HG03457 (cell line): Measurements from ENCODE around the gene PTPN23.
"Not testable (repeated sequence)": the region's sequence is repeated elsewhere in the genome, so short reads cannot be mapped to it uniquely, and the experiment has no call there.

Source experiments
- ATAC-seq: cut with Tn5 transposase; IDR thresholded peaks from one replicate; pipeline ENCODE4 v1.9.1; 2021; ENCODE audit warnings: moderate number of reproducible peaks; ENCODE audit not compliant: unreplicated experiment

The PTPN23 gene

GRCh38 chr3:47440131-47440530 is 59.3 kb downstream of the PTPN23 start:
- ATAC-seq: no peak

GRCh38 chr3:47441796-47442551 is 61.2 kb downstream of the PTPN23 start:
- no peak for ATAC-seq

- ATAC-seq: no peak
Measured at GRCh38 chr3:47443611-47443995, 62.8 kb downstream of the PTPN23 start.

- ATAC-seq: no peak
Measured at GRCh38 chr3:47444103-47444502, 63.3 kb downstream of the PTPN23 start.

- no peak for ATAC-seq
Measured at GRCh38 chr3:47452453-47453215, 71.8 kb downstream of the PTPN23 start.

GRCh38 chr3:47455806-47456452 is 75.1 kb downstream of the PTPN23 start:
- ATAC-seq: no peak

- ATAC-seq: no peak
Measured at GRCh38 chr3:47456984-47457383, 76.2 kb downstream of the PTPN23 start.

GRCh38 chr3:47459534-47460085 is 78.8 kb downstream of the PTPN23 start:
- not testable (repeated sequence) for ATAC-seq
